Sigmoid colon (tissue), 7 donors: ENCODE measurements around the gene CCDC194. TPM values are rescaled to one million over a fixed set of nuclear protein-coding genes. Genes with fewer than 3 reads are reported as not detected.

Experiments used
- DNase-seq: peaks from one replicate; pipeline ENCODE4 v3.0.0-alpha.2; 2019
- H3K27ac ChIP-seq, 4 donors: fragments of 200-600 bp; sonication (generic); one replicate each; pipeline ENCODE4 v1.5.1; 2016 to 2019; ENCODE audit warnings: mild to moderate bottlenecking in 1 of 4
- H3K27me3 ChIP-seq, 3 donors: fragments of 200-600 bp; sonication (generic); one replicate each; pipeline ENCODE4 v1.5.1; 2019; ENCODE audit warnings: mild to moderate bottlenecking in 1 of 3
- H3K36me3 ChIP-seq, 4 donors: fragments of 200-600 bp; sonication (generic); one replicate each; pipeline ENCODE4 v1.5.1; 2016 to 2019
- H3K4me1 ChIP-seq, 4 donors: fragments of 200-600 bp; sonication (generic); one replicate each; pipeline ENCODE4 v1.5.1; 2017 to 2019
- H3K4me3 ChIP-seq, 4 donors: fragments of 200-600 bp; sonication (generic); one replicate each; pipeline ENCODE4 v1.5.1; 2017 to 2019; ENCODE audit warnings: mild to moderate bottlenecking in 2 of 4, moderate library complexity in 1 of 4
- H3K9me3 ChIP-seq, 4 donors: fragments of 200-600 bp in 3 of 4; sonication (generic) in 3 of 4; one replicate each; pipeline versions ENCODE4 v1.5.1 to v1.6.1; 2013 to 2019
- CTCF ChIP-seq, 4 experiments: fragments of 450-650 bp in 3 of 4; fragments of 200-600 bp in 1 of 4; IDR thresholded peaks; one replicate each; pipeline ENCODE4 v1.5.1; 2016 to 2019; ENCODE audit warnings: antibody characterized with exemption in 4 of 4, mild to moderate bottlenecking in 3 of 4, moderate library complexity in 2 of 4
- EP300 ChIP-seq, 4 donors: sonication (generic); formaldehyde crosslinking; IDR thresholded peaks; one replicate each; pipeline ENCODE4 v1.6.1; 2017; ENCODE audit warnings: antibody characterized with exemption in 4 of 4
- POLR2A ChIP-seq, 2 donors: fragments of 450-650 bp; IDR thresholded peaks; one replicate each; pipeline ENCODE4 v1.6.1; 2016; ENCODE audit warnings: antibody characterized with exemption in 2 of 2, mild to moderate bottlenecking in 2 of 2, moderate library complexity in 2 of 2
- POLR2AphosphoS5 ChIP-seq, 4 donors: sonication (generic); formaldehyde crosslinking; IDR thresholded peaks; one replicate each; pipeline ENCODE4 v1.6.1; 2017; ENCODE audit warnings: antibody characterized with exemption in 4 of 4
- WGBS, 2 donors: extraction: QIAGEN DNeasy Blood & Tissue Kit; methylation state at CpG; one replicate each; pipeline ENCODE4 v1.1.7; 2013; 5-methylcytosine and 5-hydroxymethylcytosine counted together
- intact Hi-C: fragments of 100-400 bp; cut with DNase I; formaldehyde crosslinking; loops from one replicate; pipeline ENCODE4 v1.15.1; 2023
- polyA plus RNA-seq, 3 donors: library from polyadenylated mRNA; stranded (reverse); fragments of 200-250 nt; gene quantifications; one replicate each; pipeline ENCODE4 v1.2.3, GENCODE V29; 2013
- total RNA-seq, 4 donors: library from RNA; depleted of rRNA; stranded (reverse); fragments of >200 nt; gene quantifications; one replicate each; pipeline ENCODE4 v1.1.0, GENCODE V29; 2016
- donor health status: healthy with polysubstance abuse.
- donor health status: Bipolar disorder and iron deficiency.
- donor health status: healthy.

Gene CCDC194
- total and polyA plus RNA-seq, 7 donors = 0.35 to 4.4 TPM; not detected in 5

DNA sequence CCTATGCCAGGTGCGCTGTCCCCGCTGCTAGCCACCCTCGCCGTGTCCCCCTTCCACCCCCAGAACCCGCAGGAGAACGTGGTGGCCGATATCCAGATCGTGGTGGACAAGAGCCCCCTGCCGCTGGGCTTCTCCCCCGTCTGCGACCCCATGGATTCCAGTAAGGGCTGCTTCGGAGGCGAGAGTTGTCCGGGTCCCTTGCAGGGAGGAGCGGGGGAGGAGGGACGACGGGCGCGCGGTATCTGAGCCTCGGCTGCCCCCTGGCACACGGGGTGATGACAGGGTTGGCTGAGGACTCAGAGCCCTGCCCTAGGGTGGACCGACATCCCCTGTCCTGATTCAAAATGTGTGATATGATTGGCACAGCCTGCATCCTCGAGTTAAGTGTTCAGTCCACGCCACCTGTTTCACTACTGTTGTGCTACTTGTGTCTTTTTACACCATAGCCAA, 26.5 kb upstream of the CCDC194 start:
- Histone ChIP-seq H3K4me1 (peaks cover 0 to 25% (median 20%) of the 10 kb centered on the region in 4 donors), H3K4me3 (peak overlapping the region; percentile 75 to 97 (median 86)), H3K27me3 (no peaks in the 10 kb centered on the region), H3K9me3 (no peaks in the 10 kb centered on the region), H3K36me3 (peaks cover 0 to 5% (median 0%) of the 10 kb centered on the region in 4 donors), H3K27ac (peak overlapping the region; percentile 75 to 87 (median 80))
- WGBS, 2 donors = 4 to 5% methylated on average over 25 of the region's 25 CpGs
- DNase-seq = peak; percentile 74
- TF ChIP-seq CTCF (IDR thresholded peaks at IDR 0.05) (no peak), POLR2A (IDR thresholded peaks at IDR 0.05) (no peak), EP300 (IDR thresholded peaks at IDR 0.05) (no peak), POLR2AphosphoS5 (IDR thresholded peaks at IDR 0.05) (no peak)
- intact Hi-C loops = no loop called here

- intact Hi-C loops = no loop called here
- no peaks in the 10 kb centered on the region for H3K9me3 ChIP-seq
- 1% methylated on average over 85 of the region's 85 CpGs for WGBS, 2 donors
- H3K27me3 ChIP-seq = no peaks in the 10 kb centered on the region
- H3K4me3 ChIP-seq = peak within 1 kb of the TSS; percentile 75 to 97 (median 86)
- H3K4me1 ChIP-seq = peaks cover 0 to 21% (median 16%) of the 10 kb centered on the region in 4 donors
- H3K27ac ChIP-seq = peak within 1 kb of the TSS; percentile 84 to 87 (median 86)
- peak; percentile 50 to 86 (median 59) for TF ChIP-seq POLR2AphosphoS5 (IDR thresholded peaks at IDR 0.05)
- TF ChIP-seq EP300 (IDR thresholded peaks at IDR 0.05) = peak in 1 of 4 donors; percentile 70
- TF ChIP-seq POLR2A (IDR thresholded peaks at IDR 0.05) = no peak
- no peak for TF ChIP-seq CTCF (IDR thresholded peaks at IDR 0.05)
- H3K36me3 ChIP-seq = peaks cover 0 to 5% (median 0%) of the 10 kb centered on the region in 4 donors
- DNase-seq = peak; percentile 99
Measured at GRCh38 chr19:17419621-17420474, 25.9 kb upstream of the CCDC194 start, which contains the start of gene MVB12A. MVB12A (plus strand) TSS chr19:17420047; CDS start chr19:17420136, 89 bp downstream.

DNA sequence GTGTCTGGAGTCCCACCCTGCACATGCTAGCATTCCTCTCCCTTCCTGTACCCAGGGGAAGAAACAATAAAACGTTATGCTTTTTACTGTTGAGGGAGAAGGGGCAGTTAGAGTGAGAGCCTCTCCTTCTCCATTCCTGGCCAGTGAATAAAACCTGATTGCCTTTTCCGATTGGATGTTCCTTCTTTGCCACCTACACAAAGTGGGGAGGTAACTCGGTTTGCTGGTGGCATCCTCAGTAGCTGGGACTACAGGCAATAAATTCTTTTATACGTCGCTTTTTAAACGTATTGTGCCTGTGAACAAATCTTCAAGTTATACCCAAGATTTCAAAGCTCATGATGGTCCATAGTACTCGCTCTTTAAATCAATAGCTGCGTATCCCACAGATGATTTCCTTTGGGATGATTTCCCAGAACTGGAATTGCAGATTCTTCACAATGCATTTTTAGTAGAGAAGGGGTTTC, 25.2 kb upstream of the CCDC194 start:
- peaks cover 0 to 17% (median 12%) of the 10 kb centered on the region in 4 donors for H3K4me1 ChIP-seq
- peak overlapping the region; percentile 20 to 97 (median 86) for H3K4me3 ChIP-seq
- H3K27ac ChIP-seq = peak overlapping the region; percentile 84 to 87 (median 86)
- no peaks in the 10 kb centered on the region for H3K27me3 ChIP-seq
- H3K36me3 ChIP-seq = peaks cover 0 to 5% (median 0%) of the 10 kb centered on the region in 4 donors
- DNase-seq = no peak
- no peaks in the 10 kb centered on the region for H3K9me3 ChIP-seq
- WGBS, 2 donors = 9 to 16% methylated on average over 8 of the region's 8 CpGs
- intact Hi-C loops = no loop called here
- no peak for TF ChIP-seq POLR2AphosphoS5 (IDR thresholded peaks at IDR 0.05)
- TF ChIP-seq EP300 (IDR thresholded peaks at IDR 0.05) = no peak
- TF ChIP-seq CTCF (IDR thresholded peaks at IDR 0.05) = no peak
- TF ChIP-seq POLR2A (IDR thresholded peaks at IDR 0.05) = no peak

GRCh38 chr19:17418710-17419109, 24.7 kb upstream of the CCDC194 start:
- H3K27ac ChIP-seq = peak overlapping the region in 2 of 4 donors; percentile 86 to 87
- 57 to 66% methylated on average over 3 of the region's 3 CpGs for WGBS, 2 donors

More at GRCh38 chr19:17418710-17419109, 24.7 kb upstream of the CCDC194 start:
- H3K9me3 ChIP-seq = no peaks in the 10 kb centered on the region
- H3K4me3 ChIP-seq = peak overlapping the region in 1 of 4 donors; percentile 76
- no peak for TF ChIP-seq POLR2AphosphoS5 (IDR thresholded peaks at IDR 0.05)
- no peak for TF ChIP-seq POLR2A (IDR thresholded peaks at IDR 0.05)
- TF ChIP-seq EP300 (IDR thresholded peaks at IDR 0.05) = no peak
- no peak for TF ChIP-seq CTCF (IDR thresholded peaks at IDR 0.05)
- H3K36me3 ChIP-seq = peaks cover 0 to 5% (median 0%) of the 10 kb centered on the region in 4 donors
- H3K27me3 ChIP-seq = no peaks in the 10 kb centered on the region
- intact Hi-C loops = no loop called here
- DNase-seq = no peak
- peaks cover 0 to 17% (median 12%) of the 10 kb centered on the region in 4 donors for H3K4me1 ChIP-seq
